Measurements from ENCODE around the gene LIN52.

- TF ChIP-seq CTCF (IDR thresholded peaks at IDR 0.05) (no peak), POLR2A (IDR thresholded peaks at IDR 0.05) (no peak), POLR2AphosphoS5 (IDR thresholded peaks at IDR 0.05; ENCODE audit: insufficient read depth in 1 of 2, low read depth in 1 of 2) (no peak)
Measured at GRCh38 chr14:74213907-74214803, 129.4 kb downstream of the LIN52 start.
